NK-92 (cell line): Measurements from ENCODE around the gene STN1.

Source experiments
- DNase-seq: peaks from one replicate; lab custom pipeline; 2025; ENCODE audit not compliant: unreplicated experiment; lab: John Stamatoyannopoulos, UW

Gene STN1

DNA sequence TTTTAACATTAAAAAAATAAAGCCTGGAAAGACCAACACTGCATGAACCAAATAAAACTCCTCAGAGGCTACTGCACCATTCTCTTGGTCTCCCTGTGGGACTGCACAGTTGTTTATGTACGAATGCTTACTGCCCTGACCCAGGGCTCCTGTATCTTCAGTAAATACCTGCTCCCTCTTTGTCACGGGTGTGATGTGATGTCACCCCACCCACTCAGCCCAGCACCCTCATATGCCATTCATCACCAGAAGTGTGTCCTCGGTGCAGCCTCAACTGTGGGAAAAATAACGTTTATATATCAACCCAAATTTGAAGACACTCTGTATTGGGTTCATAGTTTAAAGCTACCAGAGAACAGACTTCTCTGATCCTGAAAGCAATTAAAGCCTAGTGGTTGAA is 48.6 kb downstream of the STN1 start:
- DNase-seq = no peak

- no peak for DNase-seq
Observed at GRCh38 chr10:103868200-103868599, 49.8 kb downstream of the STN1 start.

- DNase-seq = no peak
Observed at GRCh38 chr10:103861505-103861904, 56.5 kb downstream of the STN1 start.

GRCh38 chr10:103859161-103860086 is 58.6 kb downstream of the STN1 start:
- DNase-seq = no peak

DNA sequence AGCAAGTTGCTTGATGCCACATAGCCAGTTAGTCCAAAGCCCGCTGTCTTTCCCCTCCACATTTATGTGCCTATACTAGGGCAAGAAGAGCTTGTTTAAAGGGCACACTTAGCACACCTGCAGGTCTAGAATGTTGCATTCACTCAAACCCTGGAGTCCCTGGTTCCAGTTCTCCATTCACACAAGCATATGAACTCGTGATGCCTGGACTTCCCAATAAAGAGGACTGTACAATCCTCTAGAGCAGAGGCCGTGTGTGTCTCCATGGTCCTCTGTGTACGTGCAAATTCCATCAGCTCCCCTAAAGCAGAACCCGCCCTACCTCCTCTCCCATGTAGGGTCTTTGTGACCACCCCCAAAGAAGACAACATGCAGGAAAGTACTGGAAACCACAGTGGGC is 59.6 kb downstream of the STN1 start:
- no peak for DNase-seq

DNA sequence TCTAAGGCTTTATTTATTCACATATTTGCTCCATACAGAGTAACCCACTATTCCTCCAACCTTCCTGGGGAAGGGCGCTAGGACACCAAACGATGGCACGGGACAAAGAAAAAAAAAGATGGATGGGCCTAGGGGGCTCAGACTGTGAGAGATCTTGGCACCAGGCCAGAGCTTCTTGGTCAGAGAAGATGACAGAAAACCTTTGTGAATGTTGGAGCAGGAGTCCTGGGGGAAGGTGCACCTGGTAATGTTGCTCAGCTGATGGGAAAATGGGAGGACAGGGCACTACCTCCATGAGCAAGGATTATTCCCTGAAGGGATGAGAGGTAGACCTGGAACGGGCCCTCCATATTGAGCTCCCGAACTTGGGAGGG is 61.2 kb downstream of the STN1 start:
- DNase-seq = no peak

GRCh38 chr10:103855852-103856796 is 61.9 kb downstream of the STN1 start:
- DNase-seq = no peak

- no peak for DNase-seq
Observed at GRCh38 chr10:103855424-103855823, 62.6 kb downstream of the STN1 start, which contains the start of gene SH3PXD2A. SH3PXD2A (minus strand) TSS chr10:103855576; CDS start chr10:103855266, 310 bp downstream.

DNA sequence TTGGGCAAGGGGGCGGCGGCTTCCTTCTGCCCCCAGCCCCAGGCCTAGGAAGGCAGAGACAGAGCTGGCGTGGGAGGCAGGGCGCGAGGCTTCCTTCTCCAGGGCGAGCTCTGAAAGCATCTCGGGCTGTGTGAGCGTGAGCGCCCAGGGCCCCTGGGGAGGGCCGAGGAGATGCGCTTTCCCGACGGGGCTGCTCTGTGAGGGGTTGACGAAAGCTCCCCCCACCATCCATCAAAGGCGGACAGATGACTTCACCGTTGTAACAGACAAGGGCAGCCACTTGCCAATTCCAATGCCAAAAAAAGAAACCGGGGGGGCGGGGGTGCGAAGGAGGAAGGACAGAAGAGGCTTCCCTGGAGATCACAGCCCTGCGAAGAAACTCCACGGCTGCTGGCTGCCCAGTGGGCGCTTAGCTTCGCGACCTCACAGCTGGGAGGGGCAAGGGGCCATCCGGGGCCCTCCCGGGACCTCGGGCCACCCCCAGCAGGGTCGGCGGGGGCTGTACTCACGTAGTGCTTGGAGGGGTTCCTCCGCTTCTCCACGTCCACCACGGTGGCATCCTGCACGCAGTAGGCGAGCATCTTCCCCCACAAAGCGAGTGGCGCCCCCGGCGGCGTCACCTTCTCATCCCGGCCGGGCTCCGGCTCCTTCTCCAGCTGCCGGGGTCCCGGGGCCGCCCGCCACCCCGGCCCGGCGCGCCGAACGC is 63.1 kb downstream of the STN1 start:
- no peak for DNase-seq

- no peak for DNase-seq
Observed at GRCh38 chr10:103854265-103854685, 63.7 kb downstream of the STN1 start.

- DNase-seq = no peak
Observed at GRCh38 chr10:103853428-103854264, 64.3 kb downstream of the STN1 start.

GRCh38 chr10:103852856-103853255 is 65.1 kb downstream of the STN1 start:
- DNase-seq = no peak

DNA sequence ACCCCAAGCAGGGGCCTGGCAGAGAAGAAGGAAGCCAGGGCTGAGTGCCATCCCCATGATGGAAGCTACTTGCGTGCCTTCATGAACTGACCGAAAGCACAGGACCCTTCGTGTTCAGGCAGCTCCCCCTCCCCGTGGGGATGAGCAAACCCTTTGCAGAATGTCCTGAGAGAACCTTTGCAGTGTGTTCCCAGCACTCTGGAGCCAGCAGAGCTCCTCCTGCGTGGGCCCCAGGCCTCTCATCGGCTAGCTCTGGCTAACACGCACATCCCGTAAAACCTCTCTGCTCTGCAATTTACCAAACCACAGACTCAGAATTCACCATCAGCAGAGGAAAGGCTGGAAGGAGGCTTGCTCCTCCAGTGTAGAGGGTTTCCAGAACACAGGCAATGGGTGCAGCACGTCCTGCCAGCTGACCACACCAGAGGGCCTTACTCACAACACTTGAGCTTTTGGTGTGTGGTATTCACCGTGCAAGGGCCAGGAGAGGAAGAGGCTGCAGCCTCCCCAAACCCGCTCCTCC is 65.7 kb downstream of the STN1 start:
- DNase-seq = no peak

DNA sequence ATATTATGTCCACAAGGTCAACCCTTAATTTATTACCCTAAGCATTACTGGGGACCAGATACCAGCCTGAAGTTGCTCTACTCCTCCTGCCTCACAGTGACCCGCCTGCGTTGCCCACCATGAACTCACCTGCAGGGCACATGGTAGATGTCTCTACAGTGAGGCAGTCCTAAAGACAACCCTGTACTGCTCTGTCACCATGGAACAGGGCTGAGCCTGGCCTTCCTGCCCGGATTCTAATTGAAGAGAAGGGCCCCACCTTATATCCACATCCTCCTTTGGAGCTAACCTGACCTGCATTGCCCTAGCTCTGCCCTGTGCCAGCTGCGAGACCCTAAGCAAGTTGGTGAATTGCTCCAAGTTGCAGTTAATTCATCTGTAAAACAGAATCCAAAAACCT is 66.7 kb downstream of the STN1 start:
- DNase-seq = no peak

DNA sequence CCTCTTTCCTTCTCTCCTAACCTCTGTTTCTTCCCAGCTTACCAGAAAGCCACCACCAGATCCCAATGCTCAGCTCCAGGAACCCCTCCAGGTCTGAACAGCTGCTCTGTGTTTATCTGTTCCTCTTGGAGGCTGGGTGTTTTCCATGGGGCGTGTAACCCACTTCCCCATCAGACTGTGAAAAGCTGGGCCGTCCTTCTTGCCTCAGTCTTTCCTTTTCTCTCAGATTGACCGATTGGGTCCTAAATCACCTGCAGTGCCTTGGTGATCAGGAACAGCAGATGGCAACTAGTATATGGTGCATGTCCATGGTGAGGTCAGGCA is 67.5 kb downstream of the STN1 start:
- no peak for DNase-seq

DNA sequence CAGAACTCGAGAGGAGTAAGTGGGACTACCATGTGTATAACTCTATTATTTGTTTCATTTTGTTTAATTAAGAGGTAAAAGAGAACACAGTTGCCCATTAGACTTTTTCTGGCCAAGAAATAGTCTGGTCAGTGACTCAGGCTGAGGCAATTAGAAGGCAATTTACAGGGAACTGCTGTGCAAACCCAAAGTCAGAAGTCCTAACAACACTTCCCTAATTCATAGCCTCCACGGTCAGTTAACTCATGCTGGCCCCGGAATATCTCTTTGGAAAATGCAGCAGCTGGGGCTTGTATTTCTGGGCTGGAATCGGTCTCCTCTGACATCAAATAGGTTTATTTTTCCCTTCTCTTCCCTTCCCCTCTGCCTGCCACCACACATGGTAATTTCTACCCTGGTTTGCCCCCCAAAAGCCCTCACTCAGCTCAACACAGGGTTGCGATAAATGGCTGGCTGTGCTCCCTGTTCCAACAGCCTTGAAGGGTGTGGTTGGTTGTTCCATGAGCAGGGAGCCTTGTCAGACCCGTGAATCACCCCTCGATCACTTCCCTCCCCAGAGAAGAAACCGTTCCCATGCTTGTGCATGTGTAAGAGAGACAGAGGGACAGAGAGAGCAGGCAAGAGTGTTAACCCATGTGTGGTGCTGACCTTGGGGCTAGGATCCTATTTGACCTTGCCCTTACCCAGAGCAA is 68.0 kb downstream of the STN1 start:
- DNase-seq = no peak

GRCh38 chr10:103849212-103849877 is 68.6 kb downstream of the STN1 start:
- no peak for DNase-seq

DNA sequence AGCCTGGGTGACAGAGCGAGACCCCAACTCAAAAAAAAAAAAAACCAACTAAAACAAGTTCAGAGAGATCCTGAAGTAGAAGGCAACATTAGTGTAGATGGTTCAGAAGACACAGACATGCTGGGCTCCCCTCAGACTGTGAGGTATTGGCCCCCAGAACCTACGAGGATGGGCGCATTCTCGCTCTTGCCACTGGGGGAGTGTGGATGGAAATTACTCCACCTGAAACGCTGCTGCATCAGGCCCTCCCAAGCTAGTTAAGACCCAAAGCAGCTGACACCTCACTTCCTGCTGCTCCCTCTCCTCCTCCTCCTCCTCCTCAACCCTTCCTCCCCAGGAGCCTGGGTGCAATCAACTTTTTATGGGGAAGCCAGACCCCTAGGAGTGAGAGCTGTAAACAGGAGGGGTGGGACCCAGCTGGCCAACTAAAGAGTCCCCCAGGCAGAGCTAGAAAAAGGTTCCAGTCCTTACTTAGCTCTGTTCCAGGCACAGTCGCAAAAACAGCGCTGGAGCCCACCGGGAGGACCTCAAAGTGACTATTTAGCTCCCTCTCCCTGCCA is 70.0 kb downstream of the STN1 start:
- DNase-seq = no peak

DNA sequence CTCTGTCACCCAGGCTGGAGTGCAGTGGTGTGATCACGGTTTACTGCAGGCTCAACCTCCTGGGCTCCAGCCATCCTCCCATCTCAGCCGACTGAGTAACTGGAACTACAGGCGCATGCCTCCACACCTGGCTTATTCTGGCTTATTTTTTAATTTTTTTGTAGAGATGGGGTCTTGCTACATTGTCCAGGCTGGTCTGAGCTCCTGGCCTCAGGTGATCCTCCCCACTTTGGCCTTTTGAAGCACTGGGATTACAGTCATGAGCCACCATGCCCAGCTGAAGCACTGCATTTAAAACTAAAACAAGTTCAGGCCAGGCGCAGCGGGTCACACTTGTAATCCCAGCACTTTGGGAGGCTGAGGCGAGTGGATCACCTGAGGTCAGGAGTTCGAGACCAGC is 70.6 kb downstream of the STN1 start:
- no peak for DNase-seq
